Measurements from ENCODE around the gene RAD51B.

The RAD51B gene

DNA sequence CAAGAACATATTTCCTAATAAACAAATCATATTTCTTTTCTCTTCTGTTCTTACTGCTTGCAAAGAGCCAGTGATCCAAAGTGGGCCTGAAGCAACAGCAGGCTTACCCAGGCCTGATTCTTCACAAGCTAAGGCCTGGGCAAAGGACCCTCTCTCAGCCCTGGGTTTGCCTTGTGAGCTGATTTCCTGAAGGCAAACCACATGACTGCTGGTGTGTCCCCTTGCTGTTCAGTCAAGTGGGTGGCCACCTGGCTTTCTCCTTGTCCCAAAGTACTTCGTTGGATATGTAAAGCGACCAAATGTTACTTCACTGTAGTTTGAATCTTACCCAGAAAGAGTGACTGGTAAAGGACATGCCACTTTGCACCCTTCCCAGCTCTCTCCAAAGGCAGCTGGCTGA lies 580.4 kb downstream of the RAD51B start:
- DNase-seq, result no peak

DNA sequence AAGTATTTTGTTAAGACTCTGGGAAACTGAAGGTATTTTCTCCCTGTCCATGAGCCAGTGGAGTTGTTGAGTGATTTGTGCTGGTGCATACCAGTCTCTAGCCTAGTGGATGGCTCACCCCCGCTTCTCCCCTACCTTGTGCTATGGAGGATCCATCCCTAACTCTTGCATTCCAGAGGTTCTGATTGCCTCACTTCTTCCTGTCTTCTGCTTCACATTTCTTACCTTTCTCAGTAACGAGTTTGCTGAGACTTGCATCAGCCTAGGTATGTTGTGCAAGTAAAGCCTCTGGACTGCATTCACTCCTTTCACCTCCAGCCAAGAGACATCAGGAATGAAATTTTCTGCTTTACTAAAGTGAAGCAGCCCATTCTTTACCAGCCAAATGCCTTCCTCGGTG lies 581.7 kb downstream of the RAD51B start:
- DNase-seq, result no peak

DNA sequence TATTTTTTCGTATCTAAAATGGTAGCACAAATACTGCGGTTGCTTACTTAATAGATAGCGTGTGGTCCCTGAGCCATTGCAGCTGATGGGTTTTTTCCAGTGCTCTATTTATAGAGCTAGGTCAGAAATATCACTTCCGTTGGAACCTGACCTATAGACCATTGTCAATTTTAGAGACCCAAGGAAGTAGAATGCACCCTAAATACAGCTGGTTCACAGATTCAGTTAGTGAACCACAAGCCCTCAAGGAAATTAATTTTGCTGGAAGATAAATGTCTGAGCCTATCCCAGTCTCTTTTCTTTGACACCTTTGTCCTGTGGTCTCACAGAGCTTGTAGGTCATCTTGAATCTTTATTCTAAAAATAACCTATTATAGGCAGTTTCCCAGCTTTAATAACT lies 582.3 kb downstream of the RAD51B start:
- DNase-seq, result no peak

DNA sequence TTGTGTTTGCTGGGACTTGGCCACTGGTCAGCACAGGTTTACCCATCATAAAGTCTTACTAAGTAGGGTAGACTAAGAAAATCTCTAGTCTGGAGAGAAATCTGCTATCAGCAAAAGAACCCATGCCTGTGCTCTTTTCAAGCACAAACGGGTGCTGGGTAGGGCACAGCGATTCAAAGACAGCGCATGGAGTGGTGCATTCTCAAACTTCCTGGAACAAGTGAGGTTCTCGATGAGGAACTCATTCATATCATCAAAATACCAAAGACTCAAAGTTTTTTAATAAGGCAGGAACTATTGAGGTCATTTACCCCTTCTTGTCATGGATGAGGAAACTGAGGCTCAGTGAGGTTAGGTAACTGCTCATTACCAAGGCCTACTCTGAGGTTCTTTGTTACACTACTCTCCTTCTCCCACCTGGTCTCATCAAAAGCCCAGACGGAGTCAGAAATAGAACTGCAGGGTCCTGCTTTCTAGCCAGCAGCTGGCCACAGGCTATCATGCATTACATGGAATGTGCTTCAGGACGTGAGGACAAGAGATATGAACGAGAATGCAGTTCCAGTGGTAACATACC lies 583.0 kb downstream of the RAD51B start:
- no peak for DNase-seq

DNA sequence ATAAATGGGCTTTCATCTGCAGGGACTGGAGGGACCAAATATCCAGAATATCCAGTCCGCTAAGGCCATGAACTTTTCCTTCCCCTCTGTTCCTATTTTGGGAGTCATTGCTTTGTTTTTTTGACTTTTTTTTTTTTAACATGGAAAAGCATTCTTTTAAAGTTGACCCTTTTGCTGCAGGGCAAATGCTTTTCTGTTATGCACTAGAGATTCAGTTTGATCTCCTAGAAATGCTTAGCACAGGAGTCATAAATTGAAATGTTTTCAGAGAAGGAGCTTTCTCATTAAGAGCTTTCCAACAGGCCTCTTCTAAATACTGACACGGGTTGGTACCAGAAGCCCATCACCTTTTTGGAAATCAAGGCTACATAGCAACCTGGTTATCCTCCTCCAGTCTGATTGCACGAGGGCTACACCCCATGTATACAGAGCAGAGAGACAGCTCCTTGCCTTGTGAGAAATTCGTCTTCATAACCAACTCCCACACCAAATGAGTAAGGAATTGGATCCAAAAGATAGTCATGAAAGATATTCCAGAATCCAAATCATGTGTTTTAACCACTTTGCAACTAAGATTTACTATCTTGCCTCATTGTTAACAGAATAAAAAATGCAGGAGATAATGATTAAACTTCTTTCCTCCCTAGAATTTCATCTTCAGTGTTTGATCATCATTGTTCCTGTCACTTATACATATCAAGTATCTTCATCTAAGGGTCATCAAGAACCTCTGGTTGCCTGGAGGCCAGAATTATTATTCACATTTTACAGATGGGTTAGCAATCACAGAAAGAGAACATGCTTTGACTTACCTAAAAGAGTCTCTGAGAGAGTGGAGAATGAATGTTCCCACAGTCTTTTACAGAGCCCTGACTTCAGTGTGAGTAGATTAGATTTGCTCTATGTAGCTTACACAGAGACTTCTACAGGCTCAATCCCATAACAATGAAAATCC lies 583.9 kb downstream of the RAD51B start:
- no peak for DNase-seq

DNA sequence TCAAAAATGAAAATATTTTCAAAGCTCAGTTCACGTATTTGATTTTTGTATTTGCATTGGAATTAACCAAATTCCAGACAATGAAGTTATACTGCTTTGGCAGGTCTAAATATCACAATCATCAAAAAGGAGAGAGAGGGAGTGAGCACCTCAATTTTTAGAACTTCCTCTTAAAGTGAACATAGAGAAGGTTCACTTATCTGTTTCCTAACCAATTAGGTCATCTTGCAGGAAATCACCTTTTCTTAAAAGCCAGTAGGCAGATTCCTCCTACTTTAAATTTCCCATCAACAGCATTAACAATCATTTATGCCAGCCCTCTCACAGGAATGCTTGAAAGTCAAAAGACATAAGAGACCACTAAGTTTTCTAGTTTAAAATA lies 584.6 kb downstream of the RAD51B start:
- DNase-seq, result no peak

DNA sequence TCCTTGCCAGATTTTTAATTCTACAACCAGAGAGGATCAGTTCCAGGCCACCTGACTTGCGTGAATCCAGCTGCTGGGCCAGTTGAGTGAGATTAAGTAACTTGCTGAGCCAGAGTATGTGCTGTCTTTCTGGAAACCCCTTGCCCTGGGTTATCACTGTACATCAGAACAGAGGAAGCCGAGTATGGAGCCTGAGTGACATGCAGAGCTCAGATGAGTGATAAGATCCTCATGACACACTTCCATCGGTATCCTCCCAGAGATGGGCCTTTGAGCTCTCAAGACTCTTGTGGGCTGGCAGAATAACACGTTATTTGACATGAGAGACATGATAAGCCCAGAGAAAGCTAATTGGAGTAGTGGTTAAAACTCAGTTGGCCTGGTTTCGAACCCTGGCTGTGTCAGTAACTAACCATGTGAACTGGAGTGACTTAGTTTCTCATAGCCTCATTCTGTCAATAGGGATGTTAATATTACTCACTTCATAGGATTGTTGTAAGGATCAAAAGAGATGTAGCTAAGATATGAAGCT lies 585.1 kb downstream of the RAD51B start:
- no peak for DNase-seq

DNA sequence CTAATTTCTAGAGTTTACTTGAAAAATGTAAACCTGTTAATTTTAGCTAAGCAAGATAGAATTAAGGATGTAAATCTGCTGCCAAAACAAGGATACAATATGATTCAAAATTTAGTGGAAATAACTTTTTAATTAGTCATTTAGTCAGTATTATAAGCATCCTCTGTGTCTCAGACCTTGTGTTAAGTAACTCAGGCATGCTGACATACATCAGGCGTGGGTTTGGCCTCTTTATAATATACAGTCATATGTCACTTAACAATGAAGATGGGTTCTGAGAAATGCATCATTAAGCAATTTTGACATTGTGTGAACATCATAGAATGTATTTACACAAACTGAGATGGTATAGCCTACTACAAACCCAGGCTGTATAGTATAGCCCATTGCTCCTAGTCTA lies 586.4 kb downstream of the RAD51B start:
- no peak for DNase-seq

DNA sequence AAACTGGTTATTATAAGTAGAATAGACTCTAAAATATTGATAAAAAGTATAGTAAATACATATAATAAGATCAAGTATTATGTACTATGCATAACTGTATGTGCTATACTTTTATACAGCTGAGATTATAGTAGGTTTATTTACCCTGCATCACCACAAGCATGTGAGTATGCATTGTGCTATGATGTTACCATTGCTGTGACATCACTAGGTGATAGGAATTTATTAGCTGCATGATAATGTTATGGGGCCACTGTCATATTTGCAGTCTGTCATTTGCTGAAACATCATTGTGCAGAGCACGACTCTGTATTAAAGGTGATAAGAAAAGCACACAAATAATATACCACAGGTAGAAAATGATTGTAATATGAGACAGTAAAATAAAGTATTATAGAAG lies 587.7 kb downstream of the RAD51B start:
- DNase-seq, result no peak

DNA sequence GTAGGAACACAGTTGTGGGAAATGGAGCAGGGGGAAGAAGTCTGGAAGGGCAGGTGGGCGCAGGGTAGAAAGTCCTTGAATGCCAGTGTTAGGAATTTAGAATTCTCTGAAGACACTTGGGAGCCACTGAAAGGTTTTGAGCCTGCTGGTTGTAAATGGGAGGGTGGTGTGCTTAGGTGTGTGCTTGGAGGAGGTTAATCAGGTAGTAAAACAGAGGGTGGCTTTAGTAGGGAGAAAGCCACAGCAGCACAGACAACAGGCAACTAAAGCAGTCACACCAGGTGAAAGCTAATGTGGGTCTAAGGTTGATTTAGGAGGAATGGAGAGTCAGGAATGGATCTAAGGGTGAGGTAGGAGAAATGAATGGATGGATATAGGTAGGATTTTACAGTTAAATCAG lies 588.2 kb downstream of the RAD51B start:
- no peak for DNase-seq

DNA sequence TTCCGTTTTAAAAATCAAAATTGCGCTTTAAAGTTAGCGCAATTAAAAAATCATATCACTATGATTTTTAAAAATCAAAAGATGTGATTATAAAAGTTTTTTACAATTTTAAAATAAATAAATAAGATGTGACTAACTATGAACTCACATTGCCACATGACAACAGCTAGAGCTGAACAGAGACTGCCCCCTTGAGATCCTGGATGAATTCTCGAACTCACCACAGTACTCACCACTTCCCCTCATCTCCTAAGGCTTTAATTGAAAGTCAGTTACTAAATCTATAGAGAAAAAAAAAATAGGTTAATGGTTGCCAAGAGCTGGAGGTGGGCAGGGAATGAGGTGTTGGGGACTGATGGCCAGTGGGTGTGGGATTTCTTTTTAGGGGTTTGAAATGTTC lies 589.1 kb downstream of the RAD51B start:
- DNase-seq, result no peak

DNA sequence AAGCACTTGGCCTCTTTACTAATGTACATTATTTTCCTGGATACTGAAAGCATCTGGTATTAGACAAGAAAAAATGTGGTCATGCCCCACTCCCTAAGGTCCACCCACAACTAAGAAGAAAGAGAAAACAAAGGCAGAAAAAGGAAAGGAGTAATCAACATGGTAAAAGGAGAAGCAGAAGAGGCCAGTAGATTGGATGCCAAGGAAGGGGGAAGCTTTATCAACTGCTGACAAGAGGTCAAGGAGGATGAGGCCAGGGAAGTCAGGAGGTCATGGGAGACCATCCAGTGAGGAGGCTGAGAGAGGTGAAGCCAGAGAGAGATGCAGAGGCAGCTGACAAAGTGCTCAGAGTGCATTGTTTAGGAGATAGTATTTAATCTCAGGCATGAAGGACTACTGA lies 589.8 kb downstream of the RAD51B start:
- no peak for DNase-seq

DNA sequence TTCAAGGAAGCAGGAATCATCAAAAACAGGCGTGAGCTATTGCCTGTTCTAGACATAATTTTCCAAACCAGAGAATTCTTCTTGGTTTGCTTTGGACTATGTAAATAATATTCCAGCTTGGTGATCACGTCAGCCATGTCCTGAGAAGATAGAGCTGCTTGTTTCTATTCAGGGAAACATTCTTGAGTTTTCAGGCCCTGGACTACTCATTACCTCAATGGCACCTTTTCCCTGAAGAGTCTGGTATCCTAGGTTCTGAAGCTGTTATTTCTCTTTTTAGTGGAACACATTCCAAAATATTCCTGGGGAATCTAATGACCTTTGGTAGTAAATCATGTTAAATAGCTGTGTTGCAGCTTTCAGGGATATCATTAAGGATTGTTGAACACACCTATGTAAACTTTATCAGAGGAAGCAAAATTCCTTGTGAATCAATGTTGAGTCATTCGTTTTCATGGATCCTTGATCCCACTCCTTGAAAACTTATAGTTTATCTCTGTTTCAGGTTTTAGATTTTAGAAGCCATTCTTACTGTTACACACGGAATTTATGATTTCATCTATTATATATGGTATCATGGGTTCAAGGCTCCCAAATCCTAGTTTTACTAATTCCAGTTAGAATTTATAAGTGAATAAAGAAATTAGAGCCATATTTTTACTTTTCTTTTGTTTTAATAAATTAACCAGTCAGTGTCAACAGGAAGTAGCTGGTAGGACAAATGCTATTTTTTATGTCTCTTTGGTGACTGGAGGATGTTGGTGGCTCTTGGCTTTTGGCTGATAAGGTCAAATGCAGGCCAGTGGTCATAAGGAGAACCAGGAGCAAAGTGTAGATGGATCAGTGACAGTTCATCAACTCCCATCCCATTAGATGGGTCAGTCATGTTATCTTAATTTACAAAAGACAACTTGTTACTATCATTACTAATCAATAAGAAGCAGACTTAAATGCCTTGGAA lies 593.2 kb downstream of the RAD51B start:
- DNase-seq, result no peak

DNA sequence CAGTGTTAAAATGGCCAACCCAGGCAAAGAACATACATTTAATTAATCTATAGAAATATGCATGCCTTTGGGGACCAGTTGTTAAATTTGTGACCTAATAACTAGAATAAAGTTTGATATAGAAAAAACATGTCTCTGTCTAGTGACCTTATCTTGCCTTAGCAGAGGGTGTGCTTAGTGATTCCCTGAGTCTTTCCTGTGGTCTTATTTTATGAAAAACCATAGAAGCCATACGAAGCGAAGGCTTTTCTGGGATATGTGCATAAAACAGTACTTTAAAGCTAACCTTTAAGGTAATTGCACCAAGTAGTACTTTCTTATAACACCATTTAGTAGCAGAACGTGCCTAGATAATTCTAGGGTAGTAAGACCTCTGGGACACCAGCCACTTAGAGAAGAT lies 593.9 kb downstream of the RAD51B start:
- no peak for DNase-seq

DNA sequence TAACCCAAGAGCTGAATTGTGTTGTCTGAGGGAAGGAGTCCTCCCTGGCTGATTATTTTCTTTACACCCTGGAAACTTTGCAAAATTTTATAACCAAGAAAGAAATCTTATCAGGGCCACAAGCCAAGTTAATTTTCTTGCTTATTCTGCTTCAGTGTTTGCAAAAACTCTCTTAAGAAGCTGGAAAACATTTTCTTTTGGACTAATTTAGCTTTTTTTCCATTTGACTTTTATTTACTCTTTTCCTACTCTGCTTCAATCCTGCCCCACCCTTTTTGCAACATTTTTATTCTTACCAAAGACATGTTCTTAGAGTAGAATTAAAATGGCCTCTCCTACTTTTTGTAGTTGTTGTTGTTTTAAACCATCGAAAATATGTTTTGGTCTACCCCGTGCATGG lies 594.5 kb downstream of the RAD51B start:
- DNase-seq, result no peak

DNA sequence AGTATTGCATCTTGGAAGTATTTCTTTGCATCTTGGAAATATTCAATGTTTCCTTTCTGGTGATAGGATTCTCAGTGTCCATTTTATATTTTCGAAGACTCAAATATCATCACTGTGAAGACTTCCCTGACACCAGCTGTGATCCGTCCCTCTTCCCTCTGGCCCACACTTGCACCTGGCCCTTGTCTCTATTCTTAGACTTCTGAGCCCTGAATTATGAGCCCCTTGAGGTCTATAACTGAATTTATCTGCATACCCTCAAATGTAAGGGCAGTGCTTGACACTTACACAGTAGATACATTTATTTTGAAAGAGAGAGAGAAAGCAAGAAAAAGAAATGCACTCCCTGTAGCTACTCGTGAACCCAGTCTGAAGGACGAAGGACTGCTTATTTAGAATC lies 596.6 kb downstream of the RAD51B start:
- DNase-seq, result no peak

DNA sequence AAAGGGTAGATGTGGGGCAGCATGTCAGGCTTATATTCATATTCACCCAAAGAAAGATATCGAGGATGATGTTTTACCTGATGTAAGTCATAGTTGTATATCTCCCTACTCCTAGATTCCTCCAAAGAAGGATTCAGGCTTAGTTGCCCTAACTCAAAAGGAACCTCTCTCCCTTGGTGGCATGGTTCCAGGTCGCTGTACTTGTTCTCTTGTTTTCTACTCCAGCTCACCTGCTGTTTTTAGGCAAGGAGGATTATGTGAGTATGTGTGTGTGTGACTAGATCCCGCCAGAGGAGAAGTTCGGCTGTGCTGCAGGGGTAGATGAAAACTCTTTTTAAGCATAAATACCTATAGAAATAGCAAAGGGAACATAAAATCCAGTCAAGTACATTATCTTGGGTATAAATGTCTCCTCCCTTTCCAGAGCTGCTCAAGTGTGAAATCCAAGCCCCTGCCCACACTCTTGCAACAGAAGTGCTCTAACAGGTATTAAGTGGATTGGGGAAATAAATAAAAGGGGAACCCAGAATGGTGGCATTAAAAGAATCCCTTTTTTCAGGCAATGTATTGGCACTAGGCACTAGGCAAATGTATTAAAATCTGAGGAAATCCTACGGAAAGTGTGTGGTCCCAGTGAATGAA lies 597.6 kb downstream of the RAD51B start:
- DNase-seq, result no peak

DNA sequence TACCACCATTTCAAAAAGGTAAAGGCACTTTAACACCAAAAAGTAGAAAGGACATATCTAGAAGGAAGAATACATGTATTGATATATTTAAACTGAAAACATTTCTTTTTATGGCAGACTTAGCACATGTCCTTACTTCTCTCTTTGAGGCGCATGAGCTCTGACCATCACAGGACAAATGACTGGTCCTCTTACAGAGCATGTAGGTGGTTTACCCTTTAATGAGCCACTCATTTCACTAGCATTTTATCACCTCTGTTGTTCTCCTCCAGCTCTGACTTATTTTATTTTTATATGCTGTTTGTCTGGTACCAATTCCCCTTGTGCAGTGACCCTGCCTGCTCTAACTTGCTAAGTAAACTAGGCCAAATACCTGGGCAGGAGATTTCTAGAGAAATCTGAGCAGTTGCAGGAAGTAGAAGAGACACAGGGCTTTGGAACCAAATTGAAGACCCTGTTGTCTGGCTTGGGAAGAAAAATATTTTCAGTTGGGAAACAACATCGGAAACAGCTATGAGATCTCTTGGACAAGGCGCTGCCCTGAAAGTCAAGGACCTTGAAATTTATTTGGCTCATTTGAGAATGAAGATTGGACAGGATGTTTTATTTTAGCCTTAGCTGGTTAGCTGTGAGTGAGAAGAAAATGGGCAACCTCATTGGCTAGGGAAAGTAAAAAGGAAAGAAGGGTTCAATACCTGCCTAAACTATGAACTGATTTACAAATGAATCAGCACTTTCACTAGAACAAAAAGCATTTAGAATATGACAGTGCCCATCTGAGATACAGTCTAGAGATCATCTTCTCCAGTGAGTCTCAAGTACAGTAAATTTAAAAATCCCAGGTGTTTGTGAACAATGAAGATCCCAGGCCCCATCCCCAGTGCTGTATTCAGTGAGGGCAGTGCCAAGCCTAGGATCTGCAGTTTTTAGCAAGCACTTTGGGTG lies 598.9 kb downstream of the RAD51B start:
- no peak for DNase-seq

DNA sequence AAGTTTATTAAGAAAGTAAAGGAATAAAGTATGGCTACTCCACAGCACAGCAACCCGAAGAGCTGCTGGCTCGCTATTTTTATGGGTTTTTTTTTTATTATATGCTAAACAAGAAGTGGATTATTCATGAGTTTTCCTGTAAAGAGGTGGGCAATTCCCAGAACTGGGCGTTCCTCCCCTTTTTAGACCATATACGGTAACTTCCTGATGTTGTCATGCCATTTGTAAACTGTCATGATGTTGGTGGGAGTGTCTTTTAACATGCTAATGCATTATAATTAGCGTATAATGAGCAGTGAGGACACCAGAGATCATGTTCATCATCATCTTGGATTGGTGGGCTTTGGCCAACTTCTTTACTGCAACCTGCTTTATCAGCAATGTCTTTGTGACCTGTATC lies 600.8 kb downstream of the RAD51B start:
- DNase-seq, result no peak

DNA sequence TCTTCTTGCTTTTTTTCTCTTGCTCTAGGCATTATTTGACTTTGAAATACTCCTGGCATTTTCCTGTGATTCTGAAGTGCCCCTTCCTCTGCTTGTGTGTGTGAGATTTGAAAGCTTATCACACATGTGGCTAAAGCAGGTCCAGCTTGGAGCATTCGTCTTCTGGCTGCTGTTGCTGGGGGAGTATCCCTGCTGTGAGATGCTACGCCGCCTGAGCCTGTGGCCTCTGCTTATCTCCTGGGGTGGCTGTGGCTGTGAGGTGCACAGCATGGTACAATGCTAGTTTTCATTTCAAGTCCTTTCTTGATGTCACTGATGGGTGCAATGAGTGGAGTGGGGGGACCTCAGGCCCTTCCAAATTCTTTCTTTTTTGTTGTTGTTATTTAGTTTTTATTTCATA lies 601.5 kb downstream of the RAD51B start:
- no peak for DNase-seq

DNA sequence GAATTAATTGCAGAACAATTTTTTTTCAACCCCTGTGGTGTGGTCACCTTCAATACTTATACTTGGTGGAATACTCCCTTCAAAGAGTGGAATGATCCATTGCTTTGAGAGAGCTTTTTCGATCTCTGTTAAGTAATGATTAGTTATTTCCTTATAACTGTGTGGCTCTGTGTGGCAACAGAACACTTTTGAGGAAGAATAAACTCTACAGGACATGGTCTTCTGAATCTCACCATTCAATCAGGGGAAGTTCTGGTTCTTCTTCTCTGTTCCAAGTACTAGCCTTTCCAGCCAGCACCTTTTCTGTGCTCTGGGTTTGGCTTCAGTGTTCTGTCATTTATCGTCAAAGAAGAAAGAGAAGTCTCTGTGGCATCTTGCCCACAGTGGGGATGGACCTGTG lies 604.1 kb downstream of the RAD51B start:
- no peak for DNase-seq

Measured in NCI-H526 treated with DMSO at 0.1 percent for 48 hours (cell line).